Prostate gland (tissue), 2 donors: ENCODE measurements around the gene MT1E. TPM values are rescaled to one million over a fixed set of nuclear protein-coding genes. Genes with fewer than 3 reads are reported as not detected.

Experiments
- DNase-seq: peaks from one replicate; pipeline ENCODE4 v3.0.0-alpha.2; 2019; ENCODE audit warnings: low spot score
- H3K27ac ChIP-seq, 2 donors: fragments of 200-600 bp; sonication (generic); 2 replicates each; pipeline ENCODE4 v1.5.1; 2017 to 2019
- H3K27me3 ChIP-seq: fragments of 200-600 bp; sonication (generic); replicated peaks from 2 replicates; pipeline ENCODE4 v1.5.1; 2019; ENCODE audit not compliant: insufficient read depth
- H3K36me3 ChIP-seq, 2 donors: fragments of 200-600 bp; sonication (generic); 1 replicate in 1 of 2; 2 replicates in 1 of 2; pipeline versions ENCODE4 v1.5.1 to v1.8.1; 2017 to 2019
- H3K4me1 ChIP-seq: fragments of 200-600 bp; sonication (generic); replicated peaks from 2 replicates; pipeline ENCODE4 v1.5.1; 2019
- H3K4me3 ChIP-seq, 2 donors: fragments of 200-600 bp; sonication (generic); 2 replicates each; pipeline ENCODE4 v1.5.1; 2017 to 2019
- H3K9me3 ChIP-seq: fragments of 200-600 bp; sonication (generic); 2 replicates; pipeline ENCODE4 v1.5.1; 2017
- POLR2A ChIP-seq: fragments of 450-650 bp; IDR thresholded peaks from one replicate; pipeline ENCODE4 v1.6.1; 2016; ENCODE audit warnings: antibody characterized with exemption, mild to moderate bottlenecking
- POLR2AphosphoS5 ChIP-seq: sonication (generic); formaldehyde crosslinking; IDR thresholded peaks from one replicate; pipeline ENCODE4 v1.6.1; 2017; ENCODE audit warnings: antibody characterized with exemption
- WGBS: methylation state at CpG from one replicate; pipeline ENCODE4 v1.1.5; 2018; 5-methylcytosine and 5-hydroxymethylcytosine counted together
- intact Hi-C: fragments of 100-400 bp; cut with DNase I; formaldehyde crosslinking; loops from one replicate; pipeline ENCODE4 v1.14.2; 2022
- total RNA-seq, 2 donors: library from RNA; depleted of rRNA; stranded (reverse); fragments of >200 nt; gene quantifications; one replicate each; pipeline ENCODE4 v1.1.0, GENCODE V29; 2016
- TF ChIP-seq, protein P1 (sequence below), 4 experiments: fragments of 200-600 bp in 2 of 4; fragments of 450-650 bp in 2 of 4; sonication (generic) in 2 of 4; IDR thresholded peaks; 1 replicate in 3 of 4; 2 replicates in 1 of 4; pipeline ENCODE4 v1.5.1; 2016 to 2019; ENCODE audit warnings: antibody characterized with exemption in 4 of 4, mild to moderate bottlenecking in 2 of 4, moderate library complexity in 2 of 4

MT1E gene
- total RNA-seq, 2 donors from 2014 or later, result 110 to 339 TPM

DNA sequence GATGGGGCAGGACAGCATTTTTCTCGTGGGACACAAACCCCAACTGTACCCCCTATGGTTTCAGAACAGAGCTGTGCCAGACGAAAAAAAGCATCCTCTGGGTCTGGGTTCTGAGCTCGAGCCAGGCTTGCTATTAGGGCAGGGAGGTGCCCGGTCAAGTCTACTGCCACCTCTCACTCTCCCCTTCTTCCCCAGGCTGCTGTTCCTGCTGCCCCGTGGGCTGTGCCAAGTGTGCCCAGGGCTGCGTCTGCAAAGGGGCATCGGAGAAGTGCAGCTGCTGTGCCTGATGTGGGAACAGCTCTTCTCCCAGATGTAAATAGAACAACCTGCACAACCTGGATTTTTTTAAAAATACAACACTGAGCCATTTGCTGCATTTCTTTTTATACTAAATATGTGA lies 1.1 kb downstream of the MT1E start:
- Histone ChIP-seq H3K4me3 (peak overlapping the region; percentile 31 to 54), H3K27me3 (no peaks in the 10 kb centered on the region), H3K27ac (peak overlapping the region; percentile 42 to 82), H3K36me3 (no peaks in the 10 kb centered on the region), H3K9me3 (no peaks in the 10 kb centered on the region), H3K4me1 (no peaks in the 10 kb centered on the region)
- no peak for DNase-seq
- TF ChIP-seq POLR2AphosphoS5 (no peak), POLR2A (no peak)
- TF ChIP-seq, protein P1, sequence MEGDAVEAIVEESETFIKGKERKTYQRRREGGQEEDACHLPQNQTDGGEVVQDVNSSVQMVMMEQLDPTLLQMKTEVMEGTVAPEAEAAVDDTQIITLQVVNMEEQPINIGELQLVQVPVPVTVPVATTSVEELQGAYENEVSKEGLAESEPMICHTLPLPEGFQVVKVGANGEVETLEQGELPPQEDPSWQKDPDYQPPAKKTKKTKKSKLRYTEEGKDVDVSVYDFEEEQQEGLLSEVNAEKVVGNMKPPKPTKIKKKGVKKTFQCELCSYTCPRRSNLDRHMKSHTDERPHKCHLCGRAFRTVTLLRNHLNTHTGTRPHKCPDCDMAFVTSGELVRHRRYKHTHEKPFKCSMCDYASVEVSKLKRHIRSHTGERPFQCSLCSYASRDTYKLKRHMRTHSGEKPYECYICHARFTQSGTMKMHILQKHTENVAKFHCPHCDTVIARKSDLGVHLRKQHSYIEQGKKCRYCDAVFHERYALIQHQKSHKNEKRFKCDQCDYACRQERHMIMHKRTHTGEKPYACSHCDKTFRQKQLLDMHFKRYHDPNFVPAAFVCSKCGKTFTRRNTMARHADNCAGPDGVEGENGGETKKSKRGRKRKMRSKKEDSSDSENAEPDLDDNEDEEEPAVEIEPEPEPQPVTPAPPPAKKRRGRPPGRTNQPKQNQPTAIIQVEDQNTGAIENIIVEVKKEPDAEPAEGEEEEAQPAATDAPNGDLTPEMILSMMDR (IDR thresholded peaks at IDR 0.05), result no peak
- intact Hi-C loops, result no loop called here
- WGBS, result 56% methylated on average over 7 of the region's 7 CpGs

GRCh38 chr16:56628486-56629350 lies 3.1 kb downstream of the MT1E start:
- no peak overlapping the region for H3K4me3 ChIP-seq
- TF ChIP-seq POLR2AphosphoS5, result no peak
- TF ChIP-seq, protein P1 (IDR thresholded peaks at IDR 0.05), result no peak
- no peak for TF ChIP-seq POLR2A
- H3K4me1 ChIP-seq, result no peaks in the 10 kb centered on the region
- intact Hi-C loops, result no loop called here
- 76% methylated on average over 9 of the region's 9 CpGs for WGBS
- no peak overlapping the region for H3K27ac ChIP-seq
- H3K9me3 ChIP-seq, result no peaks in the 10 kb centered on the region
- no peaks in the 10 kb centered on the region for H3K36me3 ChIP-seq
- no peak for DNase-seq
- H3K27me3 ChIP-seq, result no peaks in the 10 kb centered on the region

- H3K9me3 ChIP-seq, result no peaks in the 10 kb centered on the region
- no peaks in the 10 kb centered on the region for H3K36me3 ChIP-seq
- no peak overlapping the region for H3K4me3 ChIP-seq
- intact Hi-C loops, result no loop called here
- no peak overlapping the region for H3K27ac ChIP-seq
- H3K27me3 ChIP-seq, result no peaks in the 10 kb centered on the region
- H3K4me1 ChIP-seq, result no peaks in the 10 kb centered on the region
- no peak for DNase-seq
- 72% methylated on average over 3 of the region's 3 CpGs for WGBS
- TF ChIP-seq POLR2AphosphoS5 (no peak), POLR2A (no peak)
- TF ChIP-seq, protein P1 (IDR thresholded peaks at IDR 0.05), result no peak
Measured at GRCh38 chr16:56629531-56629930, 4.0 kb downstream of the MT1E start.

DNA sequence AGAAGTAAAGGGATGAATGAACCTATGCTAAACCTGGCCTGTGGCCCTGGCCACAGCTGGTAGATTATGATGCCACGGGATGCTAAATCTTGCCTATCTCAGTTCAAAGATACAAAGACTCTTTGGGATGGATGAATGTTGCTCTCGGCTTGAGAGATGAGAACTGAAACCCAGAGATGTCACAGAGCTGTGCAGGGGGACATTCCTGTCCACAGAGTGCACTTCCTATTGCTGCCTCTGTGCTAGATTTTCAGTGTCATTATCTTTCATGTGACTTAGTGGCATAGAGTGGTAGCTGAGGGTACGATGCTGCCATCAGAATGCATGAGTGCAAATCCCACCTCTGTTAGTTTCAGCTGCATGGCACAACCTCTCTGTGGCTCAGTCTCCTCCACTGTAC lies 4.6 kb downstream of the MT1E start:
- intact Hi-C loops, result no loop called here
- Histone ChIP-seq H3K27ac (no peak overlapping the region), H3K4me1 (no peaks in the 10 kb centered on the region), H3K4me3 (no peak overlapping the region), H3K27me3 (no peaks in the 10 kb centered on the region), H3K36me3 (no peaks in the 10 kb centered on the region), H3K9me3 (no peaks in the 10 kb centered on the region)
- WGBS, result 88% methylated on average over 3 of the region's 3 CpGs
- TF ChIP-seq, protein P1 (IDR thresholded peaks at IDR 0.05), result no peak
- no peak for TF ChIP-seq POLR2A
- no peak for TF ChIP-seq POLR2AphosphoS5
- DNase-seq, result no peak

- intact Hi-C loops, result no loop called here
- Histone ChIP-seq H3K36me3 (no peaks in the 10 kb centered on the region), H3K9me3 (no peaks in the 10 kb centered on the region), H3K27me3 (peaks cover 4% of the 10 kb centered on the region), H3K4me1 (no peaks in the 10 kb centered on the region), H3K4me3 (no peak overlapping the region), H3K27ac (no peak overlapping the region)
- DNase-seq, result no peak
- 90% methylated on average over 10 of the region's 10 CpGs for WGBS
- TF ChIP-seq POLR2A (no peak), POLR2AphosphoS5 (no peak)
- TF ChIP-seq, protein P1 (IDR thresholded peaks at IDR 0.05), result no peak
Measured at GRCh38 chr16:56631197-56631596, 5.6 kb downstream of the MT1E start.
